Spleen (tissue), 7 donors: ENCODE measurements around the gene SLC16A2.

ENCODE experiments used
- CTCF ChIP-seq, 11 experiments: fragments of 200-600 bp in 7 of 11; fragments of 450-650 bp in 4 of 11; sonication (generic) in 4 of 11; IDR thresholded peaks in 8 of 11; conservative IDR thresholded peaks in 3 of 11; 1 replicate in 7 of 11; 2 replicates in 4 of 11; pipeline versions ENCODE4 v1.4.0 to v1.8.0; 2016 to 2021; ENCODE audit warnings: antibody characterized with exemption in 11 of 11, inconsistent platforms in 4 of 11, mild to moderate bottlenecking in 1 of 11
- POLR2A ChIP-seq, 3 donors: fragments of 450-650 bp; IDR thresholded peaks; one replicate each; pipeline ENCODE4 v1.5.1; 2017; ENCODE audit warnings: antibody characterized with exemption in 3 of 3, mild to moderate bottlenecking in 1 of 3
- POLR2AphosphoS5 ChIP-seq, 3 donors: sonication (generic); formaldehyde crosslinking; IDR thresholded peaks; one replicate each; pipeline ENCODE4 v1.5.1; 2017; ENCODE audit warnings: antibody characterized with exemption in 3 of 3
- donor health status: DM: no; HTN: no; CAD: no; lungs with moderate emphysema.
- donor health status: DM: no; HTN: no; CAD: no.
- donor health status: DM: no; HTN: no; CAD: no.

DNA sequence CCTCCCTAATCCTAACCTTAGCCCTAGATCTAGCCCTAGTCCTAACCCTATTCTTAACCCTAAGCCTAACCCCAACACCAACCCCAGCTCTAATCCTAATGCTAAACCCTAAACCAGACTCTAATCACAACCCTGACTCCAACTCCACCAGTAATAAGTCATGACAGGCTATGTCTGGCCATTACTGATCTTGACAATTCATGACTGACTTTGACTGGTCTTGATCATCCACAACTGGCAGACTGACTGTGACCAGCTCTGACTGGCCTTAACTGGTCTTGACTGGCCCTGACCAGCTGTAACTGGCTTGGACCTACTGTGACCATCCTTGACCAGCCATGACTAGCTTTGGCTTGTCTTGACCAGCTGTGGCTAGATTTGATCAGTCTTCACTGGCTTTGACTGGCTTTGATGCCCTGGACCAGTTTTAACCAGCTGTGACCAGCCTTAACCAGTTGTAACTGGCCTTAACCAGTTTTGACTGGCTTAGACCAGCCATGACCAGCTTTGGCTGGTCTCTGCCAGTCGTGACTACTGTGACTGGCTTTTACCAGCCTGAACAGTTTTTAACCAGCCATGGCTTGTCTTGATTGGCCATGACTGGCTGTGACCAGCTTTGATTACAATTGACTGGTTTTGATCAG, 124.7 kb downstream of the SLC16A2 start:
- TF ChIP-seq CTCF (IDR thresholded peaks at IDR 0.05 in 8 of 11, conservative IDR thresholded peaks at IDR 0.05 in 3 of 11) = no peak
- TF ChIP-seq POLR2AphosphoS5 (IDR thresholded peaks at IDR 0.05) = no peak
- TF ChIP-seq POLR2A (IDR thresholded peaks at IDR 0.05) = no peak
